Measurements from ENCODE around the gene RHOT2.

GRCh38 chr16:704552-705380 lies 36.8 kb downstream of the RHOT2 start:
- no peak for TF ChIP-seq CTCF (IDR thresholded peaks at IDR 0.05)
- TF ChIP-seq POLR2A (IDR thresholded peaks at IDR 0.05): no peak

Data from lower leg skin (tissue), 3 donors.